ENCODE measurements around the gene PRUNE2.

GRCh38 chr9:76897804-76898525 is 7.9 kb downstream of the PRUNE2 start:
- TF ChIP-seq CTCF (IDR thresholded peaks at IDR 0.05; ENCODE audit: low read depth, low read length, missing input control) (no peak), FOXA1 (IDR thresholded peaks at IDR 0.05) (no peak), MAX (IDR thresholded peaks at IDR 0.05) (no peak), EGR1 (IDR thresholded peaks at IDR 0.05; ENCODE audit: low read depth in 2 of 2) (no peak), RAD21 (IDR thresholded peaks at IDR 0.05) (no peak)
